ENCODE data around the gene PELI2.

DNA sequence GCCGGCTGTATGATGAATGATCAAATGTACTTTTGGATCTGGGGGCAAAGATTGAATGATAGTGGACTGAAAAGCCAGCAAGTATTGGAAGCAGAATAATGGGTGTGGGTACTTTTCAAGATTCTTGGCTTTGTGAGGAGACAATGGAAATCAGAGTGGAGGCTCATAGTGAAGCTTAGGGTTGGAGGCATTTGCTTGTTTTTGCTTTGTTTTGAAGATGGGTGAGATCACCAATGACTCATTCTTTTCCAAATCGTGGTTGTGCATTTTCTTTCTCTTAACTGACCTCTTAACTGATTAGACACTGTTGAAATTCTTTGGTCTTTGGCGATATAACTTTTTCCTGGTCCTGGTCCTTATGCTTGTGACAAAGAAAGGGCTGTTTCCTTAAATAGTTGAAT is 54.4 kb downstream of the PELI2 start:
- TF ChIP-seq, protein P1, sequence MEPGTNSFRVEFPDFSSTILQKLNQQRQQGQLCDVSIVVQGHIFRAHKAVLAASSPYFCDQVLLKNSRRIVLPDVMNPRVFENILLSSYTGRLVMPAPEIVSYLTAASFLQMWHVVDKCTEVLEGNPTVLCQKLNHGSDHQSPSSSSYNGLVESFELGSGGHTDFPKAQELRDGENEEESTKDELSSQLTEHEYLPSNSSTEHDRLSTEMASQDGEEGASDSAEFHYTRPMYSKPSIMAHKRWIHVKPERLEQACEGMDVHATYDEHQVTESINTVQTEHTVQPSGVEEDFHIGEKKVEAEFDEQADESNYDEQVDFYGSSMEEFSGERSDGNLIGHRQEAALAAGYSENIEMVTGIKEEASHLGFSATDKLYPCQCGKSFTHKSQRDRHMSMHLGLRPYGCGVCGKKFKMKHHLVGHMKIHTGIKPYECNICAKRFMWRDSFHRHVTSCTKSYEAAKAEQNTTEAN (CRISPR knock-in tag; IDR thresholded peaks at IDR 0.05), result no peak
- no peak for TF ChIP-seq SMAD4 (CRISPR knock-in tag; IDR thresholded peaks at IDR 0.05)
- TF ChIP-seq, protein P2, sequence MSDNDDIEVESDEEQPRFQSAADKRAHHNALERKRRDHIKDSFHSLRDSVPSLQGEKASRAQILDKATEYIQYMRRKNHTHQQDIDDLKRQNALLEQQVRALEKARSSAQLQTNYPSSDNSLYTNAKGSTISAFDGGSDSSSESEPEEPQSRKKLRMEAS (CRISPR knock-in tag; IDR thresholded peaks at IDR 0.05), result no peak
- TF ChIP-seq RELA (CRISPR knock-in tag; IDR thresholded peaks at IDR 0.05; ENCODE audit: borderline replicate concordance), result no peak
- TF ChIP-seq ZNF396 (CRISPR knock-in tag; IDR thresholded peaks at IDR 0.05; ENCODE audit: borderline replicate concordance), result no peak
- no peak for TF ChIP-seq AFF4 (CRISPR knock-in tag; IDR thresholded peaks at IDR 0.05; ENCODE audit: borderline replicate concordance)
- no peak for TF ChIP-seq SOX15 (CRISPR knock-in tag; IDR thresholded peaks at IDR 0.05)
- TF ChIP-seq ZBTB21 (CRISPR knock-in tag; IDR thresholded peaks at IDR 0.05; ENCODE audit: borderline replicate concordance), result no peak
- TF ChIP-seq CTCF (IDR thresholded peaks at IDR 0.05), result no peak
- no peak for TF ChIP-seq ZNF317 (CRISPR knock-in tag; IDR thresholded peaks at IDR 0.05; ENCODE audit: borderline replicate concordance, low read depth)

All from WTC11 (cell line).